SU-DHL-6 (cell line): Measurements from ENCODE around the gene ANO7.

Source experiments
- EZH2phosphoT487 ChIP-seq: fragments of 200-600 bp; sonication (generic), shearing (Covaris generic); conservative IDR thresholded peaks from 2 replicates; pipeline ENCODE4 v1.6.1; 2018; ENCODE audit warnings: mild to moderate bottlenecking, antibody characterized with exemption, low read length, moderate library complexity, mixed read lengths
- TF ChIP-seq, protein P1 (sequence below): fragments of 200-600 bp; sonication (generic); IDR thresholded peaks from one replicate; pipeline ENCODE4 v1.5.1; 2017; ENCODE audit warnings: antibody characterized with exemption, mild to moderate bottlenecking, low read length, moderate library complexity; ENCODE audit not compliant: insufficient read depth, poor library complexity, severe bottlenecking

DNA sequence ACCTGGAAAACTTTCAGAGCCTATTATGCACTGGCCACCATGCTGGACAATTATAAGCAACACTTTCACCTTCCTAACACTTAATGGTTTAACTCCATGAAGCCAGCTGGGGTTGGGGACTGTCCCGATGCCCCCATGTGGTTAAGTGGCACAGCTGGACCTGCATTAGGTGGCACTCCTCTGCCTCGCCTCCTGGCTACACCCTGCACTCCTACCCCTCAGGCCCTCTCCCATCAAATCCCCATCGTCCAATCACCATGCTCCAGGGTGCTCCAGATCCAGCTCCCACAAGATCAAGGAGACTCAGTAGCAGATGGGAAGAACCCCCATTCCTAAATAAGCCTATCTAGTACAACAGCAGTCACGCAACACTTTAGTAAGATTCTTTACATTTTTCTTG, 73.2 kb downstream of the ANO7 start:
- TF ChIP-seq, protein P1, sequence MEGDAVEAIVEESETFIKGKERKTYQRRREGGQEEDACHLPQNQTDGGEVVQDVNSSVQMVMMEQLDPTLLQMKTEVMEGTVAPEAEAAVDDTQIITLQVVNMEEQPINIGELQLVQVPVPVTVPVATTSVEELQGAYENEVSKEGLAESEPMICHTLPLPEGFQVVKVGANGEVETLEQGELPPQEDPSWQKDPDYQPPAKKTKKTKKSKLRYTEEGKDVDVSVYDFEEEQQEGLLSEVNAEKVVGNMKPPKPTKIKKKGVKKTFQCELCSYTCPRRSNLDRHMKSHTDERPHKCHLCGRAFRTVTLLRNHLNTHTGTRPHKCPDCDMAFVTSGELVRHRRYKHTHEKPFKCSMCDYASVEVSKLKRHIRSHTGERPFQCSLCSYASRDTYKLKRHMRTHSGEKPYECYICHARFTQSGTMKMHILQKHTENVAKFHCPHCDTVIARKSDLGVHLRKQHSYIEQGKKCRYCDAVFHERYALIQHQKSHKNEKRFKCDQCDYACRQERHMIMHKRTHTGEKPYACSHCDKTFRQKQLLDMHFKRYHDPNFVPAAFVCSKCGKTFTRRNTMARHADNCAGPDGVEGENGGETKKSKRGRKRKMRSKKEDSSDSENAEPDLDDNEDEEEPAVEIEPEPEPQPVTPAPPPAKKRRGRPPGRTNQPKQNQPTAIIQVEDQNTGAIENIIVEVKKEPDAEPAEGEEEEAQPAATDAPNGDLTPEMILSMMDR, result no peak
- TF ChIP-seq EZH2phosphoT487, result no peak
